Measurements from ENCODE around the gene AGBL4.

- TF ChIP-seq, protein P1, sequence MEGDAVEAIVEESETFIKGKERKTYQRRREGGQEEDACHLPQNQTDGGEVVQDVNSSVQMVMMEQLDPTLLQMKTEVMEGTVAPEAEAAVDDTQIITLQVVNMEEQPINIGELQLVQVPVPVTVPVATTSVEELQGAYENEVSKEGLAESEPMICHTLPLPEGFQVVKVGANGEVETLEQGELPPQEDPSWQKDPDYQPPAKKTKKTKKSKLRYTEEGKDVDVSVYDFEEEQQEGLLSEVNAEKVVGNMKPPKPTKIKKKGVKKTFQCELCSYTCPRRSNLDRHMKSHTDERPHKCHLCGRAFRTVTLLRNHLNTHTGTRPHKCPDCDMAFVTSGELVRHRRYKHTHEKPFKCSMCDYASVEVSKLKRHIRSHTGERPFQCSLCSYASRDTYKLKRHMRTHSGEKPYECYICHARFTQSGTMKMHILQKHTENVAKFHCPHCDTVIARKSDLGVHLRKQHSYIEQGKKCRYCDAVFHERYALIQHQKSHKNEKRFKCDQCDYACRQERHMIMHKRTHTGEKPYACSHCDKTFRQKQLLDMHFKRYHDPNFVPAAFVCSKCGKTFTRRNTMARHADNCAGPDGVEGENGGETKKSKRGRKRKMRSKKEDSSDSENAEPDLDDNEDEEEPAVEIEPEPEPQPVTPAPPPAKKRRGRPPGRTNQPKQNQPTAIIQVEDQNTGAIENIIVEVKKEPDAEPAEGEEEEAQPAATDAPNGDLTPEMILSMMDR (IDR thresholded peaks at IDR 0.05; ENCODE audit: borderline replicate concordance, extremely low read depth, low read length, poor library complexity, severe bottlenecking), result no peak
- TF ChIP-seq EZH2 (IDR thresholded peaks at IDR 0.05; ENCODE audit: borderline replicate concordance, low read depth, low read length, severe bottlenecking), result no peak
These were observed 1364.0 kb downstream of the AGBL4 start for GRCh38 chr1:48659801-48660200.
